Right lobe of liver (tissue), 6 donors: ENCODE measurements around the gene GJD2. TPM values are rescaled to one million over a fixed set of nuclear protein-coding genes. Genes with fewer than 3 reads are reported as not detected.
A peak's percentile ranks its signal among the peaks of the same experiment; 100 is the strongest.

Source experiments
- ATAC-seq, 4 donors: fragments of 200-7000 bp; cut with Tn5 transposase; one replicate each; pipeline ENCODE4 v1.9.1; 2020; ENCODE audit warnings: mild to moderate bottlenecking in 4 of 4, moderate library complexity in 4 of 4
- DNase-seq, 3 donors: peaks; one replicate each; pipeline ENCODE4 v3.0.0-alpha.2; 2020
- H3K27ac ChIP-seq, 3 donors: fragments of 200-600 bp; one replicate each; pipeline ENCODE4 v1.8.0; 2022
- H3K27me3 ChIP-seq, 2 donors: fragments of 200-600 bp; one replicate each; pipeline ENCODE4 v1.8.0; 2022
- H3K36me3 ChIP-seq, 4 donors: fragments of 200-600 bp; sonication (generic) in 1 of 4; one replicate each; pipeline versions ENCODE4 v1.5.1 to v1.8.0; 2017 to 2022; ENCODE audit warnings: control low read depth in 1 of 4
- H3K4me1 ChIP-seq, 4 donors: fragments of 200-600 bp; sonication (generic) in 1 of 4; one replicate each; pipeline versions ENCODE4 v1.5.1 to v1.8.0; 2017 to 2022; ENCODE audit warnings: control low read depth in 1 of 4
- H3K4me3 ChIP-seq, 3 donors: fragments of 200-600 bp; one replicate each; pipeline ENCODE4 v1.8.0; 2022
- H3K9me3 ChIP-seq, 4 donors: fragments of 200-600 bp; sonication (generic) in 1 of 4; one replicate each; pipeline versions ENCODE4 v1.5.1 to v1.8.0; 2017 to 2022; ENCODE audit warnings: control low read depth in 1 of 4
- POLR2A ChIP-seq: fragments of 450-650 bp; IDR thresholded peaks from one replicate; pipeline ENCODE4 v1.6.1; 2017; ENCODE audit warnings: antibody characterized with exemption, mild to moderate bottlenecking
- WGBS: methylation state at CpG from one replicate; pipeline ENCODE4 v1.1.6; 2018; ENCODE audit warnings: low coverage, low lambda C conversion rate; ENCODE audit not compliant: insufficient coverage; ENCODE audit errors: missing lambda C conversion rate; 5-methylcytosine and 5-hydroxymethylcytosine counted together
- intact Hi-C, 2 donors: fragments of 100-400 bp; cut with DNase I; formaldehyde crosslinking; loops; one replicate each; pipeline versions ENCODE4 v1.11.2 to v1.14.1; 2022
- total RNA-seq, 6 experiments: library from RNA; depleted of rRNA in 2 of 6; stranded (reverse); fragments of >200 nt in 2 of 6; fragmentation: NEBNext Ultra II Directional in 3 of 6; extraction: Animal tissue kit (Norgen Biotek cat#: 25700) in 3 of 6; gene quantifications; one replicate each; pipeline versions ENCODE4 v1.1.0 to v1.2.4, GENCODE V29; 2016 to 2023
- TF ChIP-seq, protein P1 (sequence below), 4 donors: fragments of 200-600 bp in 3 of 4; fragments of 450-650 bp in 1 of 4; IDR thresholded peaks; one replicate each; pipeline versions ENCODE4 v1.5.1 to v1.8.0; 2016 to 2022; ENCODE audit warnings: antibody characterized with exemption in 4 of 4, mild to moderate bottlenecking in 2 of 4
- donor health status: DM: no; HTN: yes; CAD: no.
- donor health status: DM: no; HTN: no; CAD: no.
- donor health status: DM: no; HTN: no; CAD: no.
- donor health status: DM: no; HTN: yes; CAD: no.
- donor health status: DM: no; HTN: yes; CAD: no.

GJD2 gene
- total RNA-seq, 6 experiments from 2014 or later: not detected

DNA sequence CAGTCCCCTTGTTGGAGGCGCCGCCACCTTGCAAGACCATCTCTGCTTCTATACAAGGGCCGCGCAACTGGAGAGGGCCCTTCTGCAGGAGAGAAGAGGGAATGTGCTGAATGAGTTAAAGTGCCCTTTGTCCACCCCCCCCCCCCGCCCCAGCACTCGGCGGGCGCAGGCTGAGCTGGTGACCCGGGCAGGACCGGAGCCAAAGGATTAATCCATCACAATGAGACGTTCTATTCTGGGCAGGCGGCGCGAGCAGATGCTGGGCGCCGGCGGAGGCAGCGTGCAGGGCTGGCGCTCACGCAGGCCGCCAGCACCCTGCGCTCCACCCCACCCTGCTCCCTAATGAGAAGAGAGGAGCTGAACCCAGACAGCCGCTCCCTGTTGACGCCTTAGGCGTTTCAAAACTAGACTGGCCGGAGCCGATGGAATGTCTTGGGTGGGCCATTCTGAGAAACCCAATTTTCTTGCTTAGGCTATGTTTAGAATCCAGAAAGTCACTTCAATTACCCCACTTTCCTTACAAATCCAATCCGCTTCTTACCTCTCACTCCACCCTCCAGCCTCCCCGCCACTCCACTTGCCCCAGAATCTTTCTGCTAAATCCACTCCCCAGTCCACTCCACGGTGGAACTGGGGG is 32.9 kb downstream of the GJD2 start:
- Histone ChIP-seq H3K4me3 (no peak overlapping the region), H3K4me1 (peaks cover 0 to 27% (median 0%) of the 10 kb centered on the region in 4 donors), H3K27me3 (no peaks in the 10 kb centered on the region), H3K9me3 (no peaks in the 10 kb centered on the region), H3K27ac (no peak overlapping the region), H3K36me3 (no peaks in the 10 kb centered on the region)
- intact Hi-C loops: no loop called here
- ATAC-seq (peak; percentile 78 to 84 (median 82)), DNase-seq (peak; percentile 62 to 85 (median 67))
- WGBS: 11% methylated on average over 13 of the region's 30 CpGs
- TF ChIP-seq POLR2A: no peak
- TF ChIP-seq, protein P1, sequence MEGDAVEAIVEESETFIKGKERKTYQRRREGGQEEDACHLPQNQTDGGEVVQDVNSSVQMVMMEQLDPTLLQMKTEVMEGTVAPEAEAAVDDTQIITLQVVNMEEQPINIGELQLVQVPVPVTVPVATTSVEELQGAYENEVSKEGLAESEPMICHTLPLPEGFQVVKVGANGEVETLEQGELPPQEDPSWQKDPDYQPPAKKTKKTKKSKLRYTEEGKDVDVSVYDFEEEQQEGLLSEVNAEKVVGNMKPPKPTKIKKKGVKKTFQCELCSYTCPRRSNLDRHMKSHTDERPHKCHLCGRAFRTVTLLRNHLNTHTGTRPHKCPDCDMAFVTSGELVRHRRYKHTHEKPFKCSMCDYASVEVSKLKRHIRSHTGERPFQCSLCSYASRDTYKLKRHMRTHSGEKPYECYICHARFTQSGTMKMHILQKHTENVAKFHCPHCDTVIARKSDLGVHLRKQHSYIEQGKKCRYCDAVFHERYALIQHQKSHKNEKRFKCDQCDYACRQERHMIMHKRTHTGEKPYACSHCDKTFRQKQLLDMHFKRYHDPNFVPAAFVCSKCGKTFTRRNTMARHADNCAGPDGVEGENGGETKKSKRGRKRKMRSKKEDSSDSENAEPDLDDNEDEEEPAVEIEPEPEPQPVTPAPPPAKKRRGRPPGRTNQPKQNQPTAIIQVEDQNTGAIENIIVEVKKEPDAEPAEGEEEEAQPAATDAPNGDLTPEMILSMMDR (IDR thresholded peaks at IDR 0.05): no peak

DNA sequence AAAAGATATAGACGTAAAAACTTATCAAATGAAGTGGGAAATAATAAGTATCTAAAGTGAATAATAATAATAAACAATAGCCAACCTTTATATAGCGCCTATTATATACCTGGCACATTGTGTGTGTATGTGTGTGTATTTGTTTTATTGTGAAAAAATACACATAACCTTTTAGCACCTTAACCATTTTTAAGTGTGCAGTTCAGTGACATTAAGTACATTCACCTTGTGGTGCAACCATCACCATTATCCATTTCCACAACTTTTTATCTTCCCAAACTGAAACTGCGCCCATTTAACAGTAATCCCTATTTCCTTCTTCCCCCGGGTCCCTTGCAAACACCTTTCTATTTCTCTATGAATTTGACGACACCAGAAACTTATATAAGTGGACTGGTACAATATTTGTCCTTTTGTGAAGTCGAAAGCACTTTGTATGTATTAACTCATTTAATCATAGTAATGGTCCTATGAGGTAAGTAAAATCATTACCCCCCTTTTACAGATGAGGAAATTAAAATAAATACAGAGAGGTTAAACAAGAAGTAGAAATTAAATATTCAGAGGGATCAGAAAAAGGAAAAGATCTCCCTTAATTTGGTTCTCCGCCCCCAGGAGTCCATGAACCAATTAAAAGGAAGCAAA is 33.5 kb downstream of the GJD2 start:
- Histone ChIP-seq H3K9me3 (no peaks in the 10 kb centered on the region), H3K36me3 (no peaks in the 10 kb centered on the region), H3K4me1 (peaks cover 0 to 27% (median 0%) of the 10 kb centered on the region in 4 donors), H3K27me3 (no peaks in the 10 kb centered on the region), H3K4me3 (no peak overlapping the region), H3K27ac (no peak overlapping the region)
- ATAC-seq (peak in 3 of 4 donors; percentile 5 to 31 (median 15)), DNase-seq (no peak)
- 43% methylated on average over 7 of the region's 7 CpGs for WGBS
- TF ChIP-seq, protein P1 (IDR thresholded peaks at IDR 0.05): no peak
- no peak for TF ChIP-seq POLR2A
- intact Hi-C loops: no loop called here

DNA sequence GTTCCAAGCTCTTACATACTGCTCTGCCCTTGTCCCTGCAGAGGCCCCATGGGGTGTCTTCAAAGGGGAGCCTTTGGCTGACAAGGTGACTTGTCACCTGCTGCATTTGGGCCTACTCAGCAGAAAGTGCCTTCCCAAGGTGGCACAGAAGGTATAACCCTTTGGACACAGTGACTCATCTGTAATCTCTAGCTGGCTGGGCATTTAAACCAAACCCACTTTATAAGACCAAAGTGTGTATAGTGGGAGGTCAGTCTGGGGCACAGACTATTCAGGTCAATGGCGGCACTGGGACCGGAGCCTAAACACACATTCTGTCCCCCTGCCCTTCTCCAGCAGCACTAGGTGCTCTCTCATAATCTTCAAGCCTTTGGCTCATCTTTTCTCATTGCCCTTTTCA is 35.1 kb downstream of the GJD2 start:
- Histone ChIP-seq H3K27ac (no peak overlapping the region), H3K9me3 (no peaks in the 10 kb centered on the region), H3K4me3 (no peak overlapping the region), H3K4me1 (peaks cover 0 to 27% (median 0%) of the 10 kb centered on the region in 4 donors), H3K27me3 (no peaks in the 10 kb centered on the region), H3K36me3 (no peaks in the 10 kb centered on the region)
- WGBS: no CpG with 5 or more reads among the region's 2 CpGs
- TF ChIP-seq, protein P1 (IDR thresholded peaks at IDR 0.05): no peak
- TF ChIP-seq POLR2A: no peak
- DNase-seq: peak in 2 of 3 donors; percentile 21 to 67
- ATAC-seq: peak in 3 of 4 donors; percentile 5 to 46 (median 42)
- intact Hi-C loops: no loop called here

DNA sequence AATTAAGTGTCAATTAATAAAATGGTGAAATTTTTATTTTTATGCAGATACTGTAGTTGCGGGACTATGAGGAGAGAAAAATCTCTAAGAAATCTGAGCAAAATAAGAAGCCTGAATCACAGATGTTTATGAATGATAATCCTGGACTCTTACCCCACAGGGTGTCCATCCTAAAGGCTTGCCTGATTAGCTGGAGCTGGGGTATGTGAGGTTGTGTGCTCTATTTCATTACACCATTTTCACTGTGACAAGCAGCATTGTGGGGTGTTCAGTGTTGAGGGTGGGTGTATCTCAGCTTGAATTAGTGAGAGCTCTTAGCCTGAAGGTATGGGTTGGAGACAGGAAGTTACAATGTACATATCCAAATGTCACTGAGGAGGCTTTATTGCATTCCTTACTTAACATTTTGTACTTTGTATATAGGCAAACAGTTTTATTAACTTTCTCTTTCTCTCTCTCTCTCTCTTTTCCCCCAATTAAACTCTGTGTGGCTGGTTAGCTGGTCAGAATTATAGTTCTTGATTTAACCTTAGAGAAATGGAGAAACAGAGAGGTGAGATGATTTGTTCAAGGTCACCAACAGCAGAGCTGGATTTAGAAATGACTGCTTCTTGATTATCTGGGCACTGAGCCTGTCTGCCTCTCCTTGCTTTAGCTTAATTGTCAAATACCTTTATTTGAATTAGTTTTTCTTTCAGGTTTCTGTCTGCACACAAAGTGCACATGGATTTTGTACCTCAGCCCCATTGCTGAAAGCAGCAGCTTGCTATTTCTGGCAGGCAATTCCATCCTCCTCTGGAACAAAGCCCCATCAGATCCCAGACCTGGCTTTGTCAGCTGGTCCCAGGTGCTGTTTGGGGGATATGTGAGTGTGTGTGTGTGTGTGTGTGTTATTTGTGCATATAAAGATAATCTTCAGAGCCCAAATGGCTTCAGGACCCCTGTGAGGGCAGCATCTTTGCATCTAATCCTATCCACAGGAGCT is 35.8 kb downstream of the GJD2 start:
- DNase-seq (peak in 1 of 3 donors; percentile 74), ATAC-seq (peak in 1 of 4 donors; percentile 14)
- no peaks in the 10 kb centered on the region for H3K27me3 ChIP-seq
- H3K4me3 ChIP-seq: no peak overlapping the region
- H3K36me3 ChIP-seq: no peaks in the 10 kb centered on the region
- TF ChIP-seq, protein P1 (IDR thresholded peaks at IDR 0.05): no peak
- TF ChIP-seq POLR2A: no peak
- intact Hi-C loops: no loop called here
- no peak overlapping the region for H3K27ac ChIP-seq
- no peaks in the 10 kb centered on the region for H3K9me3 ChIP-seq
- peaks cover 0 to 27% (median 0%) of the 10 kb centered on the region in 4 donors for H3K4me1 ChIP-seq
- WGBS: 100% methylated on average over 1 of the region's 1 CpG
